ENCODE results near the gene MCIDAS. TPM values are rescaled to one million over a fixed set of nuclear protein-coding genes. Genes with fewer than 3 reads are reported as not detected.
A peak's percentile ranks its signal among the peaks of the same experiment; 100 is the strongest.

Gene MCIDAS
- total and polyA plus RNA-seq, 2 of the 8 experiments (the other 6 are each of a cell fraction or from before 2014, with no cell fraction given), result 0.15 TPM; not detected in 1

- H3K79me2 ChIP-seq (ENCODE audit: control insufficient read depth in 1 of 2, insufficient read depth in 2 of 2, low read length in 2 of 2), result no peaks in the 10 kb centered on the region
- H3K27me3 ChIP-seq (replicated peaks in 1 of 4; ENCODE audit: control insufficient read depth in 3 of 4, extremely low read depth in 1 of 4, insufficient read depth in 3 of 4, low read length in 3 of 4), result peaks cover 63 to 93% (median 86%) of the 10 kb centered on the region in 4 experiments
- H3K4me2 ChIP-seq (ENCODE audit: insufficient read depth in 1 of 2, low read depth in 2 of 2, low read length in 2 of 2), result peak overlapping the region; percentile 92 to 96
- CTCF ChIA-PET (ENCODE audit: partially characterized antibody), result interaction anchor here (0.6 to 13.6 kb wide), 11 partner anchors 9 to 837 kb away, joined by 3 to 143 read pairs (median 4); partner anchors contain the start of genes CDC20B and GPX8
- no peak overlapping the region for H2BK120ac ChIP-seq (replicated peaks; ENCODE audit: low read depth, low read length)
- no peak overlapping the region for H2BK5ac ChIP-seq (ENCODE audit: low read depth, low read length)
- H4K20me1 ChIP-seq (replicated peaks in 1 of 2; ENCODE audit: control insufficient read depth in 1 of 2, insufficient read depth in 2 of 2, low read length in 2 of 2), result peaks cover 5 to 24% of the 10 kb centered on the region in 2 experiments
- H4K8ac ChIP-seq (ENCODE audit: extremely low read depth, insufficient read depth, low read length), result peak overlapping the region; percentile 48; the same call in 1 of the 2 replicates
- H3K23ac ChIP-seq (ENCODE audit: insufficient read length), result no peak overlapping the region
- peaks cover 2 to 32% (median 17%) of the 10 kb centered on the region in 4 experiments for H3K4me1 ChIP-seq (replicated peaks in 1 of 4; ENCODE audit: control insufficient read depth in 3 of 4, insufficient read depth in 4 of 4, low read length in 3 of 4)
- no peak overlapping the region for H3K14ac ChIP-seq (ENCODE audit: insufficient read length)
- H4K5ac ChIP-seq (ENCODE audit: insufficient read length, low read depth, low read length), result no peak overlapping the region
- WGBS, 2 experiments (ENCODE audit: extremely low coverage in 1 of 2, insufficient coverage in 1 of 2, insufficient read length in 1 of 2, insufficient replicate concordance in 2 of 2, low coverage in 1 of 2, low lambda C conversion rate in 2 of 2, missing lambda C conversion rate in 1 of 2), result 3% methylated on average over 45 of the region's 45 CpGs; no CpG with 5 or more reads in 1 of the 2 experiments
- H3K18ac ChIP-seq (ENCODE audit: extremely low read depth, low read length), result peak overlapping the region; percentile 60
- H2AFZ ChIP-seq (ENCODE audit: low read length), result peak overlapping the region; percentile 25; the same call in 1 of the 2 replicates
- FAIRE-seq (no peak), DNase-seq (ENCODE audit: low read depth in 1 of 2, low spot score in 2 of 2) (peak in 1 of 2 experiments; percentile 83)
- peak overlapping the region; percentile 71; the same call in 1 of the 2 replicates for H2BK12ac ChIP-seq (ENCODE audit: low read depth, low read length)
- no peaks in the 10 kb centered on the region for H3K79me1 ChIP-seq (ENCODE audit: low read depth, low read length)
- no peak overlapping the region for H2BK20ac ChIP-seq (ENCODE audit: low read length)
- H2AK5ac ChIP-seq (ENCODE audit: low read depth, low read length), result no peak overlapping the region
- POLR2A ChIA-PET (ENCODE audit: partially characterized antibody), result interaction anchor here (1.0 to 3.7 kb wide), 8 partner anchors 9 to 80 kb away, joined by 3 to 21 read pairs (median 4); partner anchors contain the start of genes DHX29 and MTREX
- H2BK15ac ChIP-seq (ENCODE audit: low read length), result no peak overlapping the region
- H3K36me3 ChIP-seq (ENCODE audit: control insufficient read depth in 2 of 4, insufficient read depth in 4 of 4, low read length in 3 of 4), result peaks cover 0 to 5% (median 0%) of the 10 kb centered on the region in 4 experiments; a peak in 2 of 8 replicates
- H3K9me3 ChIP-seq (ENCODE audit: insufficient read depth in 2 of 2, low read depth in 1 of 2, low read length in 1 of 2), result no peaks in the 10 kb centered on the region
- no peak overlapping the region for H4K91ac ChIP-seq (replicated peaks; ENCODE audit: insufficient read length, low read length)
- peaks cover 21% of the 10 kb centered on the region; the same call in 1 of the 2 replicates for H3K23me2 ChIP-seq (ENCODE audit: low read depth, low read length)
- H3K56ac ChIP-seq (replicated peaks; ENCODE audit: insufficient read length, low read depth, low read length), result no peak overlapping the region
- H3K4ac ChIP-seq (replicated peaks; ENCODE audit: insufficient read length, low read depth, low read length), result no peak overlapping the region
- no peak overlapping the region for H3K9ac ChIP-seq (replicated peaks in 1 of 4; ENCODE audit: extremely low read depth in 1 of 4, low read depth in 3 of 4, low read length in 3 of 4)
- H3K27ac ChIP-seq (ENCODE audit: low read depth, low read length), result no peak overlapping the region
- H3K4me3 ChIP-seq (ENCODE audit: extremely low read depth in 1 of 4, insufficient read depth in 2 of 4, low read depth in 3 of 4, low read length in 4 of 4), result peak overlapping the region; percentile 45 to 70 (median 60)
- no peak for TF ChIP-seq POLR2A (IDR thresholded peaks at IDR 0.05; ENCODE audit: control extremely low read depth in 1 of 2, low read depth in 2 of 2, low read length in 2 of 2)
- no peak for TF ChIP-seq TAF1 (IDR thresholded peaks at IDR 0.05; ENCODE audit: low read depth, low read length)
- TF ChIP-seq TAF7 (optimal IDR thresholded peaks at IDR 0.05; ENCODE audit: borderline replicate concordance, low read depth, low read length), result no peak
- TF ChIP-seq TEAD4 (IDR thresholded peaks at IDR 0.05; ENCODE audit: low read depth, low read length), result no peak
- no peak for TF ChIP-seq BACH1 (IDR thresholded peaks at IDR 0.05; ENCODE audit: low read length)
- 0 out of 2 replicates have a peak, but pooled peaks have one; percentile 7 for TF ChIP-seq CBX8 (IDR thresholded peaks at IDR 0.05; ENCODE audit: borderline replicate concordance, low read depth, low read length)
- no peak for TF ChIP-seq SIX5 (IDR thresholded peaks at IDR 0.05; ENCODE audit: low read depth, low read length)
- no peak for TF ChIP-seq PHF8 (conservative IDR thresholded peaks at IDR 0.05; ENCODE audit: low read depth, low read length)
- no peak for TF ChIP-seq KDM4A (IDR thresholded peaks at IDR 0.05; ENCODE audit: low read depth, low read length, severe bottlenecking)
- TF ChIP-seq SUZ12 (IDR thresholded peaks at IDR 0.05; ENCODE audit: low read length), result peak; percentile 78
Observed at GRCh38 chr5:55232271-55232984, 5.3 kb upstream of the MCIDAS start.

Data from H1 (cell line).